HG03108 (cell line): ENCODE data around the gene CHN2.

Experiments used
- ATAC-seq: cut with Tn5 transposase; IDR thresholded peaks from one replicate; pipeline ENCODE4 v1.9.1; 2021; ENCODE audit warnings: moderate library complexity; ENCODE audit not compliant: unreplicated experiment

Gene CHN2

GRCh38 chr7:29421010-29421956 lies 226.7 kb downstream of the CHN2 start:
- ATAC-seq: no peak

- ATAC-seq: no peak
Observed at GRCh38 chr7:29422829-29423228, 228.3 kb downstream of the CHN2 start.

- peak; percentile 48 for ATAC-seq
Observed at GRCh38 chr7:29424295-29424983, 229.9 kb downstream of the CHN2 start.

- no peak for ATAC-seq
Observed at GRCh38 chr7:29424984-29425309, 230.4 kb downstream of the CHN2 start.

- no peak for ATAC-seq
Observed at GRCh38 chr7:29426587-29426986, 232.0 kb downstream of the CHN2 start.

- ATAC-seq: no peak
Observed at GRCh38 chr7:29429401-29429800, 234.8 kb downstream of the CHN2 start.

- ATAC-seq: no peak
Observed at GRCh38 chr7:29430279-29430949, 235.8 kb downstream of the CHN2 start.

GRCh38 chr7:29431686-29432085 lies 237.1 kb downstream of the CHN2 start:
- ATAC-seq: no peak

- no peak for ATAC-seq
Observed at GRCh38 chr7:29432721-29433120, 238.1 kb downstream of the CHN2 start.

GRCh38 chr7:29434380-29434768 lies 239.8 kb downstream of the CHN2 start:
- no peak for ATAC-seq

- ATAC-seq: no peak
Observed at GRCh38 chr7:29435167-29435566, 240.6 kb downstream of the CHN2 start.

GRCh38 chr7:29435902-29436301 lies 241.3 kb downstream of the CHN2 start:
- no peak for ATAC-seq

- no peak for ATAC-seq
Observed at GRCh38 chr7:29442146-29442545, 247.6 kb downstream of the CHN2 start.

GRCh38 chr7:29443552-29443951 lies 249.0 kb downstream of the CHN2 start:
- ATAC-seq: no peak

- no peak for ATAC-seq
Observed at GRCh38 chr7:29444267-29444666, 249.7 kb downstream of the CHN2 start.

- no peak for ATAC-seq
Observed at GRCh38 chr7:29445736-29446135, 251.2 kb downstream of the CHN2 start.

- no peak for ATAC-seq
Observed at GRCh38 chr7:29447828-29448227, 253.3 kb downstream of the CHN2 start.

GRCh38 chr7:29449569-29450260 lies 255.1 kb downstream of the CHN2 start:
- no peak for ATAC-seq

GRCh38 chr7:29453021-29453420 lies 258.4 kb downstream of the CHN2 start:
- ATAC-seq: no peak

- no peak for ATAC-seq
Observed at GRCh38 chr7:29454464-29454863, 259.9 kb downstream of the CHN2 start.

GRCh38 chr7:29454899-29455451 lies 260.4 kb downstream of the CHN2 start:
- ATAC-seq: no peak
